ENCODE data around the gene MMP13. TPM values are rescaled to one million over a fixed set of nuclear protein-coding genes. Genes with fewer than 3 reads are reported as not detected.

MMP13 gene
- total RNA-seq, 2 experiments from 2014 or later: not detected

DNA sequence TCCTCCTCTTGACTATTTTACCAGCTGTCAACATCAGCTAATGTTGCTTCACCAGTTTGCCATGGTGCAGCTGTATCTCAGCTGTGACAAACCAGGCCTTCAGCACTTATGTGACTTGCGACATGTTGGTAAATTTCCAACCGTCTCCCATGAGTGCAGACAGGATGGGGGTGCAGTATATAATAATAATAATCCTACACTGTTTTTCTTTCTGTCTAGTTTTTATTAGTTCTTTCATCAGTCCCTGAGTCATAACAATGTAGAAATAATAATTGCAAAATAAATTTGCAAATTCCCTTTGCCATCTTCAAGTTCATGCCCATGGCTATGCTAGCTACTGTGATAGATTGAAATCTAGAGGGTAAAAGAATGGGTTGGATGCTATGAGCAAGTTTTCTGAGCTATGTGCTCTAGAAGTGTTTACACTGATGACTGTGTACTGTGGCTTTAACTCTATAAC is 4.9 kb downstream of the MMP13 start:
- TF ChIP-seq EZH2phosphoT487 (IDR thresholded peaks at IDR 0.05; ENCODE audit: borderline replicate concordance, low read depth, low read length): no peak
- TF ChIP-seq, protein P1, sequence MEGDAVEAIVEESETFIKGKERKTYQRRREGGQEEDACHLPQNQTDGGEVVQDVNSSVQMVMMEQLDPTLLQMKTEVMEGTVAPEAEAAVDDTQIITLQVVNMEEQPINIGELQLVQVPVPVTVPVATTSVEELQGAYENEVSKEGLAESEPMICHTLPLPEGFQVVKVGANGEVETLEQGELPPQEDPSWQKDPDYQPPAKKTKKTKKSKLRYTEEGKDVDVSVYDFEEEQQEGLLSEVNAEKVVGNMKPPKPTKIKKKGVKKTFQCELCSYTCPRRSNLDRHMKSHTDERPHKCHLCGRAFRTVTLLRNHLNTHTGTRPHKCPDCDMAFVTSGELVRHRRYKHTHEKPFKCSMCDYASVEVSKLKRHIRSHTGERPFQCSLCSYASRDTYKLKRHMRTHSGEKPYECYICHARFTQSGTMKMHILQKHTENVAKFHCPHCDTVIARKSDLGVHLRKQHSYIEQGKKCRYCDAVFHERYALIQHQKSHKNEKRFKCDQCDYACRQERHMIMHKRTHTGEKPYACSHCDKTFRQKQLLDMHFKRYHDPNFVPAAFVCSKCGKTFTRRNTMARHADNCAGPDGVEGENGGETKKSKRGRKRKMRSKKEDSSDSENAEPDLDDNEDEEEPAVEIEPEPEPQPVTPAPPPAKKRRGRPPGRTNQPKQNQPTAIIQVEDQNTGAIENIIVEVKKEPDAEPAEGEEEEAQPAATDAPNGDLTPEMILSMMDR (conservative IDR thresholded peaks at IDR 0.05; ENCODE audit: low read length): no peak
- Histone ChIP-seq H2AFZ (ENCODE audit: low read length) (no peak overlapping the region), H3K4me1 (ENCODE audit: insufficient read depth, low read length, poor library complexity, severe bottlenecking) (no peaks in the 10 kb centered on the region), H3K9me2 (ENCODE audit: insufficient read depth, low read length) (no peaks in the 10 kb centered on the region), H3K9me3 (ENCODE audit: low read length) (no peaks in the 10 kb centered on the region), H3K79me2 (ENCODE audit: insufficient read depth, low read depth, low read length) (no peaks in the 10 kb centered on the region), H3K36me3 (ENCODE audit: insufficient read depth, low read length) (no peaks in the 10 kb centered on the region), H3K4me3 (ENCODE audit: low read depth, low read length, poor library complexity, severe bottlenecking) (no peak overlapping the region), H3K27ac (ENCODE audit: low read depth, low read length, poor library complexity, severe bottlenecking) (no peak overlapping the region), H4K20me1 (ENCODE audit: insufficient read depth, low read length) (no peaks in the 10 kb centered on the region), H3K4me2 (ENCODE audit: low read length) (no peak overlapping the region)
- intact Hi-C loops (cut with micrococcal nuclease; ENCODE audit: unreplicated experiment): no loop called here
- no TSS peak for BruUV-seq (replicated peaks)
- DNase-seq (ENCODE audit: low spot score): no peak
- ChIA-PET CTCF (ENCODE audit: unreplicated experiment) (no interaction called here), POLR2A (interaction anchor here (0.6 kb wide), 1 partner anchor 264 kb away, joined by 4 read pairs; no protein-coding TSS in a partner anchor)

DNA sequence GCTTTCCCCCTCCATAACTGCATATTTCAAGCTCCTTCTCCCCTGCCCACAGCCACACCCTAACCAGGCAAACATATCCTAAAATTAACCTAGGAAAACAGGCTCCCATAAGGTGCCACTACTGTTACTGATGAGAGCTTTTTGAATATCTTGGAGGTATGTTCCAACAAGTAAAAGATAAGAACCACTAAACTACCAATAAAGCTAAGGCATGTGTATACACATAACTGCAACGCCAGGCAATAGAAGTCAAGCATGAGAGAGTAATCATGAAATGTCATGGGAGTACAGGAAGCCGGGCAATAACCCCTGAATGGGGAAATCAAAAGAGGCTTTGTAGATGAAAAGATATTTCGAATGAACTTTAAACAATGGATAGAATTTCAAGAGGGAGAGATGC is 9.3 kb downstream of the MMP13 start:
- no peaks in the 10 kb centered on the region for H3K36me3 ChIP-seq (ENCODE audit: insufficient read depth, low read length)
- no peaks in the 10 kb centered on the region for H3K9me3 ChIP-seq (ENCODE audit: low read length)
- intact Hi-C loops (cut with micrococcal nuclease; ENCODE audit: unreplicated experiment): no loop called here
- no peak overlapping the region for H3K27ac ChIP-seq (ENCODE audit: low read depth, low read length, poor library complexity, severe bottlenecking)
- CTCF ChIA-PET (ENCODE audit: unreplicated experiment): no interaction called here
- POLR2A ChIA-PET: interaction anchor here (0.7 kb wide), 2 partner anchors 207 to 257 kb away, joined by 3 read pairs; no protein-coding TSS in a partner anchor
- TF ChIP-seq, protein P1 (conservative IDR thresholded peaks at IDR 0.05; ENCODE audit: low read length): no peak
- TF ChIP-seq EZH2phosphoT487 (IDR thresholded peaks at IDR 0.05; ENCODE audit: borderline replicate concordance, low read depth, low read length): no peak
- DNase-seq (ENCODE audit: low spot score): no peak
- no peaks in the 10 kb centered on the region for H4K20me1 ChIP-seq (ENCODE audit: insufficient read depth, low read length)
- H3K79me2 ChIP-seq (ENCODE audit: insufficient read depth, low read depth, low read length): no peaks in the 10 kb centered on the region
- BruUV-seq (replicated peaks): no TSS peak
- H2AFZ ChIP-seq (ENCODE audit: low read length): no peak overlapping the region
- no peak overlapping the region for H3K4me2 ChIP-seq (ENCODE audit: low read length)
- no peaks in the 10 kb centered on the region for H3K9me2 ChIP-seq (ENCODE audit: insufficient read depth, low read length)
- no peak overlapping the region for H3K4me3 ChIP-seq (ENCODE audit: low read depth, low read length, poor library complexity, severe bottlenecking)
- H3K4me1 ChIP-seq (ENCODE audit: insufficient read depth, low read length, poor library complexity, severe bottlenecking): no peaks in the 10 kb centered on the region

Data from OCI-LY7 (cell line).